Erythroblast (primary cell): ENCODE data around the gene TMEM38A.
A peak's percentile ranks its signal among the peaks of the same experiment; 100 is the strongest.
"Not testable (repeated sequence)": the region's sequence is repeated elsewhere in the genome, so short reads cannot be mapped to it uniquely, and the experiment has no call there.

Experiments used
- DNase-seq, 2 experiments: peaks; one replicate each; lab custom pipeline; 2025; lab: John Stamatoyannopoulos, UW
- GATA1 ChIP-seq: IDR thresholded peaks from 2 replicates; pipeline ENCODE4 v1.6.1; 2011; ENCODE audit warnings: low read depth, mild to moderate bottlenecking, control low read depth, low read length, moderate library complexity
- POLR2A ChIP-seq: IDR thresholded peaks from 2 replicates; pipeline ENCODE4 v1.6.1; 2011; ENCODE audit warnings: mild to moderate bottlenecking, low read length

The TMEM38A gene

GRCh38 chr19:16676101-16676798 lies 15.3 kb downstream of the TMEM38A start:
- TF ChIP-seq POLR2A (no peak), GATA1 (no peak)
- no peak for DNase-seq

GRCh38 chr19:16677055-16677454 lies 16.1 kb downstream of the TMEM38A start:
- no peak for DNase-seq
- no peak for TF ChIP-seq GATA1
- TF ChIP-seq POLR2A: no peak

- no peak for TF ChIP-seq POLR2A
- TF ChIP-seq GATA1: no peak
- DNase-seq: no peak
These were observed 17.6 kb downstream of the TMEM38A start for GRCh38 chr19:16678498-16678897.

- no peak for DNase-seq
- TF ChIP-seq POLR2A (no peak), GATA1 (no peak)
These were observed 18.9 kb downstream of the TMEM38A start for GRCh38 chr19:16679811-16680210.

GRCh38 chr19:16682539-16682938 lies 21.6 kb downstream of the TMEM38A start:
- TF ChIP-seq POLR2A (no peak), GATA1 (no peak)
- DNase-seq: no peak

- no peak for TF ChIP-seq POLR2A
- TF ChIP-seq GATA1: no peak
- DNase-seq: no peak
These were observed 23.3 kb downstream of the TMEM38A start for GRCh38 chr19:16684216-16684615.

- TF ChIP-seq POLR2A (no peak), GATA1 (no peak)
- DNase-seq: no peak
These were observed 27.1 kb downstream of the TMEM38A start for GRCh38 chr19:16688084-16688483.

- DNase-seq: no peak
- TF ChIP-seq GATA1 (no peak), POLR2A (no peak)
These were observed 38.0 kb downstream of the TMEM38A start for GRCh38 chr19:16698914-16699313.

GRCh38 chr19:16702123-16702522 lies 41.2 kb downstream of the TMEM38A start:
- DNase-seq: no peak
- no peak for TF ChIP-seq GATA1
- no peak for TF ChIP-seq POLR2A

GRCh38 chr19:16703677-16704076 lies 42.7 kb downstream of the TMEM38A start:
- no peak for TF ChIP-seq POLR2A
- no peak for TF ChIP-seq GATA1
- DNase-seq: no peak

GRCh38 chr19:16710870-16711269 lies 49.9 kb downstream of the TMEM38A start:
- DNase-seq: not testable (repeated sequence)

- DNase-seq: not testable (repeated sequence)
These were observed 51.4 kb downstream of the TMEM38A start for GRCh38 chr19:16712295-16712694.

- TF ChIP-seq GATA1 (no peak), POLR2A (no peak)
- peak; percentile 62 to 80 for DNase-seq
These were observed 53.9 kb downstream of the TMEM38A start for GRCh38 chr19:16714702-16715287.

GRCh38 chr19:16715611-16716010 lies 54.7 kb downstream of the TMEM38A start:
- TF ChIP-seq POLR2A (no peak), GATA1 (no peak)
- DNase-seq: no peak

GRCh38 chr19:16721051-16721450 lies 60.1 kb downstream of the TMEM38A start:
- TF ChIP-seq GATA1 (no peak), POLR2A (no peak)
- DNase-seq: no peak

GRCh38 chr19:16722591-16722990 lies 61.7 kb downstream of the TMEM38A start:
- no peak for TF ChIP-seq GATA1
- no peak for TF ChIP-seq POLR2A

More at GRCh38 chr19:16722591-16722990, 61.7 kb downstream of the TMEM38A start:
- no peak for DNase-seq
